ENCODE measurements around the gene ABLIM1.

ABLIM1 gene

GRCh38 chr10:114526126-114526503, 132.0 kb downstream of the ABLIM1 start:
- Mint-ChIP-seq H3K4me3 (peak overlapping the region; percentile 90), H3K4me1 (ENCODE audit: low read depth) (peaks cover 78% of the 10 kb centered on the region), H3K27ac (peak overlapping the region; percentile 99), H3K36me3 (peaks cover 2% of the 10 kb centered on the region), H3K27me3 (no peaks in the 10 kb centered on the region), H3K9me3 (ENCODE audit: low read depth) (no peaks in the 10 kb centered on the region)

- no peaks in the 10 kb centered on the region for H3K9me3 Mint-ChIP-seq (ENCODE audit: low read depth)
- H3K27ac Mint-ChIP-seq, result peak overlapping the region; percentile 99
- H3K4me1 Mint-ChIP-seq (ENCODE audit: low read depth), result peaks cover 81% of the 10 kb centered on the region
- peaks cover 3% of the 10 kb centered on the region for H3K36me3 Mint-ChIP-seq
- peak overlapping the region; percentile 90 for H3K4me3 Mint-ChIP-seq
- H3K27me3 Mint-ChIP-seq, result no peaks in the 10 kb centered on the region
These were observed 132.6 kb downstream of the ABLIM1 start for GRCh38 chr10:114525368-114525949.

- H3K9me3 Mint-ChIP-seq (ENCODE audit: low read depth), result no peaks in the 10 kb centered on the region
- H3K27ac Mint-ChIP-seq, result peak overlapping the region; percentile 99
- H3K4me3 Mint-ChIP-seq, result peak overlapping the region; percentile 90
- peaks cover 91% of the 10 kb centered on the region for H3K4me1 Mint-ChIP-seq (ENCODE audit: low read depth)
- H3K36me3 Mint-ChIP-seq, result peaks cover 5% of the 10 kb centered on the region
- H3K27me3 Mint-ChIP-seq, result no peaks in the 10 kb centered on the region
These were observed 134.2 kb downstream of the ABLIM1 start for GRCh38 chr10:114523876-114524275.

- Mint-ChIP-seq H3K9me3 (ENCODE audit: low read depth) (no peaks in the 10 kb centered on the region), H3K36me3 (peaks cover 5% of the 10 kb centered on the region), H3K27ac (peak overlapping the region; percentile 99), H3K4me1 (ENCODE audit: low read depth) (peaks cover 96% of the 10 kb centered on the region), H3K4me3 (peak overlapping the region; percentile 90), H3K27me3 (no peaks in the 10 kb centered on the region)
These were observed 136.8 kb downstream of the ABLIM1 start for GRCh38 chr10:114521255-114521654.

- Mint-ChIP-seq H3K36me3 (peaks cover 5% of the 10 kb centered on the region), H3K27ac (peak overlapping the region; percentile 95), H3K4me1 (ENCODE audit: low read depth) (peaks cover 96% of the 10 kb centered on the region), H3K27me3 (no peaks in the 10 kb centered on the region), H3K4me3 (peak overlapping the region; percentile 81), H3K9me3 (ENCODE audit: low read depth) (no peaks in the 10 kb centered on the region)
These were observed 137.6 kb downstream of the ABLIM1 start for GRCh38 chr10:114520453-114520852.

GRCh38 chr10:114519756-114520293, 138.2 kb downstream of the ABLIM1 start:
- Mint-ChIP-seq H3K27me3 (no peaks in the 10 kb centered on the region), H3K36me3 (peaks cover 3% of the 10 kb centered on the region), H3K9me3 (ENCODE audit: low read depth) (no peaks in the 10 kb centered on the region), H3K4me3 (peak overlapping the region; percentile 81), H3K4me1 (ENCODE audit: low read depth) (peaks cover 96% of the 10 kb centered on the region), H3K27ac (peak overlapping the region; percentile 95)

GRCh38 chr10:114519306-114519669, 138.8 kb downstream of the ABLIM1 start:
- Mint-ChIP-seq H3K9me3 (ENCODE audit: low read depth) (no peaks in the 10 kb centered on the region), H3K4me3 (peak overlapping the region; percentile 81), H3K36me3 (peaks cover 3% of the 10 kb centered on the region), H3K27ac (peak overlapping the region; percentile 95), H3K4me1 (ENCODE audit: low read depth) (peaks cover 95% of the 10 kb centered on the region), H3K27me3 (no peaks in the 10 kb centered on the region)

GRCh38 chr10:114518401-114519305, 139.4 kb downstream of the ABLIM1 start:
- Mint-ChIP-seq H3K4me1 (ENCODE audit: low read depth) (peaks cover 93% of the 10 kb centered on the region), H3K9me3 (ENCODE audit: low read depth) (no peaks in the 10 kb centered on the region), H3K4me3 (peak overlapping the region; percentile 82), H3K27me3 (no peaks in the 10 kb centered on the region), H3K27ac (peak overlapping the region; percentile 95), H3K36me3 (peaks cover 3% of the 10 kb centered on the region)

GRCh38 chr10:114517368-114518250, 140.5 kb downstream of the ABLIM1 start:
- H3K9me3 Mint-ChIP-seq (ENCODE audit: low read depth), result no peaks in the 10 kb centered on the region
- H3K27ac Mint-ChIP-seq, result peak overlapping the region; percentile 95
- H3K4me3 Mint-ChIP-seq, result peak overlapping the region; percentile 82

GRCh38 chr10:114516356-114516755, 141.7 kb downstream of the ABLIM1 start:
- H3K4me1 Mint-ChIP-seq (ENCODE audit: low read depth), result peaks cover 93% of the 10 kb centered on the region
- peak overlapping the region; percentile 95 for H3K27ac Mint-ChIP-seq
- peak overlapping the region; percentile 82 for H3K4me3 Mint-ChIP-seq
- H3K27me3 Mint-ChIP-seq, result no peaks in the 10 kb centered on the region
- peaks cover 6% of the 10 kb centered on the region for H3K36me3 Mint-ChIP-seq
- H3K9me3 Mint-ChIP-seq (ENCODE audit: low read depth), result no peaks in the 10 kb centered on the region

More at GRCh38 chr10:114517368-114518250, 140.5 kb downstream of the ABLIM1 start:
- Mint-ChIP-seq H3K4me1 (ENCODE audit: low read depth) (peaks cover 93% of the 10 kb centered on the region), H3K27me3 (no peaks in the 10 kb centered on the region), H3K36me3 (peaks cover 3% of the 10 kb centered on the region)

GRCh38 chr10:114515298-114515914, 142.7 kb downstream of the ABLIM1 start:
- Mint-ChIP-seq H3K9me3 (ENCODE audit: low read depth) (no peaks in the 10 kb centered on the region), H3K4me1 (ENCODE audit: low read depth) (peaks cover 95% of the 10 kb centered on the region), H3K27me3 (no peaks in the 10 kb centered on the region), H3K4me3 (peak overlapping the region; percentile 82), H3K27ac (peak overlapping the region; percentile 95), H3K36me3 (peaks cover 4% of the 10 kb centered on the region)

GRCh38 chr10:114513381-114513792, 144.7 kb downstream of the ABLIM1 start:
- H3K36me3 Mint-ChIP-seq, result peaks cover 15% of the 10 kb centered on the region
- no peaks in the 10 kb centered on the region for H3K9me3 Mint-ChIP-seq (ENCODE audit: low read depth)
- peak overlapping the region; percentile 82 for H3K4me3 Mint-ChIP-seq
- no peaks in the 10 kb centered on the region for H3K27me3 Mint-ChIP-seq
- peaks cover 93% of the 10 kb centered on the region for H3K4me1 Mint-ChIP-seq (ENCODE audit: low read depth)
- peak overlapping the region; percentile 96 for H3K27ac Mint-ChIP-seq

- H3K27me3 Mint-ChIP-seq, result no peaks in the 10 kb centered on the region
- H3K36me3 Mint-ChIP-seq, result peaks cover 15% of the 10 kb centered on the region
- no peaks in the 10 kb centered on the region for H3K9me3 Mint-ChIP-seq (ENCODE audit: low read depth)
- peak overlapping the region; percentile 64 for H3K4me3 Mint-ChIP-seq
- peaks cover 93% of the 10 kb centered on the region for H3K4me1 Mint-ChIP-seq (ENCODE audit: low read depth)
- H3K27ac Mint-ChIP-seq, result peak overlapping the region; percentile 96
These were observed 146.2 kb downstream of the ABLIM1 start for GRCh38 chr10:114511881-114512280.

GRCh38 chr10:114508376-114508775, 149.7 kb downstream of the ABLIM1 start:
- peaks cover 23% of the 10 kb centered on the region for H3K36me3 Mint-ChIP-seq
- no peaks in the 10 kb centered on the region for H3K9me3 Mint-ChIP-seq (ENCODE audit: low read depth)
- peak overlapping the region; percentile 94 for H3K27ac Mint-ChIP-seq
- no peak overlapping the region for H3K4me3 Mint-ChIP-seq
- peaks cover 96% of the 10 kb centered on the region for H3K4me1 Mint-ChIP-seq (ENCODE audit: low read depth)
- H3K27me3 Mint-ChIP-seq, result no peaks in the 10 kb centered on the region

Data from activated naive CD8-positive, alpha-beta T cell (primary cell).